Left hindlimb (tissue), 1 donor: ENCODE results near the gene SULT1A3.
A peak's percentile ranks its signal among the peaks of the same experiment; 100 is the strongest.
"Not testable (repeated sequence)": the region's sequence is repeated elsewhere in the genome, so short reads cannot be mapped to it uniquely, and the experiment has no call there.

Experiments used
- DNase-seq: peaks from one replicate; pipeline ENCODE4 v3.0.0-alpha.2; 2018

SULT1A3 gene

GRCh38 chr16:30187556-30187865 is 11.5 kb upstream of the SULT1A3 start:
- DNase-seq = no peak

GRCh38 chr16:30187971-30188561 is 11.0 kb upstream of the SULT1A3 start:
- DNase-seq = peak; percentile 28

- not testable (repeated sequence) for DNase-seq
Measured at GRCh38 chr16:30191158-30191557, 7.9 kb upstream of the SULT1A3 start.

GRCh38 chr16:30193098-30193497 is 6.0 kb upstream of the SULT1A3 start:
- not testable (repeated sequence) for DNase-seq

GRCh38 chr16:30193615-30194014 is 5.4 kb upstream of the SULT1A3 start, which contains the start of the genes BOLA2B and SLX1A:
TSS of gene BOLA2B (minus strand) at chr16:30193666. CDS start at chr16:30193595, 71 bp downstream.
TSS of gene SLX1A (plus strand) at chr16:30193875. CDS start at chr16:30194085, 210 bp downstream.
- not testable (repeated sequence) for DNase-seq

GRCh38 chr16:30194172-30194925 is 4.7 kb upstream of the SULT1A3 start:
- DNase-seq = not testable (repeated sequence)

- DNase-seq = not testable (repeated sequence)
Measured at GRCh38 chr16:30197001-30197400, 2.1 kb upstream of the SULT1A3 start.

- not testable (repeated sequence) for DNase-seq
Measured at GRCh38 chr16:30199608-30200343, 721 bp downstream of the SULT1A3 start.

- not testable (repeated sequence) for DNase-seq
Measured at GRCh38 chr16:30205541-30206236, 6.6 kb downstream of the SULT1A3 start.

- not testable (repeated sequence) for DNase-seq
Measured at GRCh38 chr16:30206252-30206651, 7.2 kb downstream of the SULT1A3 start.

- DNase-seq = not testable (repeated sequence)
Measured at GRCh38 chr16:30207063-30207704, 8.1 kb downstream of the SULT1A3 start.

GRCh38 chr16:30209032-30209431 is 10.0 kb downstream of the SULT1A3 start:
- DNase-seq = not testable (repeated sequence)

- DNase-seq = not testable (repeated sequence)
Measured at GRCh38 chr16:30211414-30211813, 12.4 kb downstream of the SULT1A3 start.

GRCh38 chr16:30217082-30217481 is 18.0 kb downstream of the SULT1A3 start:
- not testable (repeated sequence) for DNase-seq

- not testable (repeated sequence) for DNase-seq
Measured at GRCh38 chr16:30248379-30248778, 49.3 kb downstream of the SULT1A3 start, which contains the start of gene NPIPB13. TSS of gene NPIPB13 (minus strand) at chr16:30248479. CDS start at chr16:30245573, 2,906 bp downstream.
